NT2/D1 (cell line): Measurements from ENCODE around the gene BCAN.

Experiments
- SUZ12 ChIP-seq: IDR thresholded peaks from 2 replicates; pipeline ENCODE4 v1.6.1; 2011; ENCODE audit not compliant: insufficient read length, insufficient read depth; ENCODE audit errors: extremely low read depth
- YY1 ChIP-seq: IDR thresholded peaks from 2 replicates; pipeline ENCODE4 v1.6.1; 2011; ENCODE audit not compliant: insufficient read length, insufficient read depth
- ZNF274 ChIP-seq: IDR thresholded peaks from 2 replicates; pipeline ENCODE4 v1.6.1; 2011; ENCODE audit warnings: mild to moderate bottlenecking, low read depth, low read length

GRCh38 chr1:156691665-156692440 is 49.9 kb downstream of the BCAN start:
- no peak for TF ChIP-seq YY1
- no peak for TF ChIP-seq SUZ12
- no peak for TF ChIP-seq ZNF274
